Measurements from ENCODE around the gene MAN2A1.

Gene MAN2A1

GRCh38 chr5:109900461-109900860 lies 210.7 kb downstream of the MAN2A1 start:
- H3K27ac ChIP-seq: no peak overlapping the region
- H3K4me3 ChIP-seq: no peak overlapping the region
- no peaks in the 10 kb centered on the region for H3K36me3 ChIP-seq (ENCODE audit: insufficient read depth, low read length)
- TF ChIP-seq POLR2AphosphoS5 (IDR thresholded peaks at IDR 0.05; ENCODE audit: borderline replicate concordance, low read depth, low read length): no peak
- no peak for TF ChIP-seq FOXP2 (optimal IDR thresholded peaks at IDR 0.05; ENCODE audit: control extremely low read depth, extremely low read length, insufficient read depth)
- no peak for TF ChIP-seq EZH2 (IDR thresholded peaks at IDR 0.05)
- DNase-seq (ENCODE audit: low read depth, low spot score): no peak
- H3K9me3 ChIP-seq (ENCODE audit: low read depth, low read length): no peaks in the 10 kb centered on the region
- no peak overlapping the region for H3K9ac ChIP-seq (ENCODE audit: insufficient read length)

- Histone ChIP-seq H3K27ac (no peak overlapping the region), H3K9me3 (ENCODE audit: low read depth, low read length) (no peaks in the 10 kb centered on the region), H3K9ac (ENCODE audit: insufficient read length) (no peak overlapping the region), H3K36me3 (ENCODE audit: insufficient read depth, low read length) (no peaks in the 10 kb centered on the region), H3K4me3 (no peak overlapping the region)
- TF ChIP-seq POLR2AphosphoS5 (IDR thresholded peaks at IDR 0.05; ENCODE audit: borderline replicate concordance, low read depth, low read length) (no peak), EZH2 (IDR thresholded peaks at IDR 0.05) (no peak), FOXP2 (optimal IDR thresholded peaks at IDR 0.05; ENCODE audit: control extremely low read depth, extremely low read length, insufficient read depth) (no peak)
- no peak for DNase-seq (ENCODE audit: low read depth, low spot score)
These were observed 211.3 kb downstream of the MAN2A1 start for GRCh38 chr5:109900911-109901627.

- no peak overlapping the region for H3K4me3 ChIP-seq
- no peak for DNase-seq (ENCODE audit: low read depth, low spot score)
- H3K9ac ChIP-seq (ENCODE audit: insufficient read length): no peak overlapping the region
- H3K27ac ChIP-seq: no peak overlapping the region
- H3K36me3 ChIP-seq (ENCODE audit: insufficient read depth, low read length): no peaks in the 10 kb centered on the region
- no peaks in the 10 kb centered on the region for H3K9me3 ChIP-seq (ENCODE audit: low read depth, low read length)
- TF ChIP-seq EZH2 (IDR thresholded peaks at IDR 0.05) (no peak), POLR2AphosphoS5 (IDR thresholded peaks at IDR 0.05; ENCODE audit: borderline replicate concordance, low read depth, low read length) (no peak), FOXP2 (optimal IDR thresholded peaks at IDR 0.05; ENCODE audit: control extremely low read depth, extremely low read length, insufficient read depth) (no peak)
These were observed 211.9 kb downstream of the MAN2A1 start for GRCh38 chr5:109901628-109901981.

- no peak for DNase-seq (ENCODE audit: low read depth, low spot score)
- Histone ChIP-seq H3K9ac (ENCODE audit: insufficient read length) (no peak overlapping the region), H3K36me3 (ENCODE audit: insufficient read depth, low read length) (no peaks in the 10 kb centered on the region), H3K27ac (no peak overlapping the region), H3K9me3 (ENCODE audit: low read depth, low read length) (no peaks in the 10 kb centered on the region), H3K4me3 (no peak overlapping the region)
- TF ChIP-seq EZH2 (IDR thresholded peaks at IDR 0.05) (no peak), POLR2AphosphoS5 (IDR thresholded peaks at IDR 0.05; ENCODE audit: borderline replicate concordance, low read depth, low read length) (no peak), FOXP2 (optimal IDR thresholded peaks at IDR 0.05; ENCODE audit: control extremely low read depth, extremely low read length, insufficient read depth) (no peak)
These were observed 213.3 kb downstream of the MAN2A1 start for GRCh38 chr5:109903061-109903460.

GRCh38 chr5:109905906-109906305 lies 216.2 kb downstream of the MAN2A1 start:
- Histone ChIP-seq H3K4me3 (no peak overlapping the region), H3K9ac (ENCODE audit: insufficient read length) (no peak overlapping the region), H3K27ac (no peak overlapping the region), H3K36me3 (ENCODE audit: insufficient read depth, low read length) (no peaks in the 10 kb centered on the region), H3K9me3 (ENCODE audit: low read depth, low read length) (no peaks in the 10 kb centered on the region)
- DNase-seq (ENCODE audit: low read depth, low spot score): no peak
- TF ChIP-seq POLR2AphosphoS5 (IDR thresholded peaks at IDR 0.05; ENCODE audit: borderline replicate concordance, low read depth, low read length): no peak
- no peak for TF ChIP-seq EZH2 (IDR thresholded peaks at IDR 0.05)
- no peak for TF ChIP-seq FOXP2 (optimal IDR thresholded peaks at IDR 0.05; ENCODE audit: control extremely low read depth, extremely low read length, insufficient read depth)

- TF ChIP-seq POLR2AphosphoS5 (IDR thresholded peaks at IDR 0.05; ENCODE audit: borderline replicate concordance, low read depth, low read length) (no peak), FOXP2 (optimal IDR thresholded peaks at IDR 0.05; ENCODE audit: control extremely low read depth, extremely low read length, insufficient read depth) (no peak), EZH2 (IDR thresholded peaks at IDR 0.05) (no peak)
- H3K9me3 ChIP-seq (ENCODE audit: low read depth, low read length): no peaks in the 10 kb centered on the region
- H3K9ac ChIP-seq (ENCODE audit: insufficient read length): no peak overlapping the region
- H3K4me3 ChIP-seq: no peak overlapping the region
- H3K27ac ChIP-seq: no peak overlapping the region
- H3K36me3 ChIP-seq (ENCODE audit: insufficient read depth, low read length): no peaks in the 10 kb centered on the region
- DNase-seq (ENCODE audit: low read depth, low spot score): no peak
These were observed 217.5 kb downstream of the MAN2A1 start for GRCh38 chr5:109907189-109907588.

GRCh38 chr5:109907731-109908130 lies 218.0 kb downstream of the MAN2A1 start:
- Histone ChIP-seq H3K9ac (ENCODE audit: insufficient read length) (no peak overlapping the region), H3K4me3 (no peak overlapping the region), H3K36me3 (ENCODE audit: insufficient read depth, low read length) (no peaks in the 10 kb centered on the region), H3K27ac (no peak overlapping the region), H3K9me3 (ENCODE audit: low read depth, low read length) (no peaks in the 10 kb centered on the region)
- TF ChIP-seq EZH2 (IDR thresholded peaks at IDR 0.05) (no peak), POLR2AphosphoS5 (IDR thresholded peaks at IDR 0.05; ENCODE audit: borderline replicate concordance, low read depth, low read length) (no peak), FOXP2 (optimal IDR thresholded peaks at IDR 0.05; ENCODE audit: control extremely low read depth, extremely low read length, insufficient read depth) (no peak)
- no peak for DNase-seq (ENCODE audit: low read depth, low spot score)

- Histone ChIP-seq H3K9ac (ENCODE audit: insufficient read length) (no peak overlapping the region), H3K4me3 (no peak overlapping the region), H3K36me3 (ENCODE audit: insufficient read depth, low read length) (no peaks in the 10 kb centered on the region), H3K27ac (no peak overlapping the region), H3K9me3 (ENCODE audit: low read depth, low read length) (no peaks in the 10 kb centered on the region)
- DNase-seq (ENCODE audit: low read depth, low spot score): no peak
- TF ChIP-seq FOXP2 (optimal IDR thresholded peaks at IDR 0.05; ENCODE audit: control extremely low read depth, extremely low read length, insufficient read depth): no peak
- TF ChIP-seq POLR2AphosphoS5 (IDR thresholded peaks at IDR 0.05; ENCODE audit: borderline replicate concordance, low read depth, low read length): no peak
- no peak for TF ChIP-seq EZH2 (IDR thresholded peaks at IDR 0.05)
These were observed 218.6 kb downstream of the MAN2A1 start for GRCh38 chr5:109908366-109908765.

GRCh38 chr5:109910874-109911273 lies 221.1 kb downstream of the MAN2A1 start:
- H3K36me3 ChIP-seq (ENCODE audit: insufficient read depth, low read length): no peaks in the 10 kb centered on the region
- no peak overlapping the region for H3K4me3 ChIP-seq
- no peak for DNase-seq (ENCODE audit: low read depth, low spot score)
- TF ChIP-seq FOXP2 (optimal IDR thresholded peaks at IDR 0.05; ENCODE audit: control extremely low read depth, extremely low read length, insufficient read depth) (no peak), POLR2AphosphoS5 (IDR thresholded peaks at IDR 0.05; ENCODE audit: borderline replicate concordance, low read depth, low read length) (no peak), EZH2 (IDR thresholded peaks at IDR 0.05) (no peak)
- H3K27ac ChIP-seq: no peak overlapping the region
- H3K9ac ChIP-seq (ENCODE audit: insufficient read length): no peak overlapping the region
- no peaks in the 10 kb centered on the region for H3K9me3 ChIP-seq (ENCODE audit: low read depth, low read length)

Measured in SK-N-MC (cell line).